Lower leg skin (tissue), 3 donors: Measurements from ENCODE around the gene MGAM2.

Experiments
- POLR2A ChIP-seq, 2 donors: fragments of 450-650 bp; IDR thresholded peaks; one replicate each; pipeline ENCODE4 v1.6.1; 2016 to 2017; ENCODE audit warnings: antibody characterized with exemption in 2 of 2, mild to moderate bottlenecking in 1 of 2, moderate library complexity in 1 of 2
- TF ChIP-seq, protein P1 (sequence below), 3 donors: fragments of 450-650 bp; IDR thresholded peaks; one replicate each; pipeline ENCODE4 v1.5.1; 2016; ENCODE audit warnings: antibody characterized with exemption in 3 of 3, mild to moderate bottlenecking in 3 of 3, moderate library complexity in 2 of 3

GRCh38 chr7:142200206-142200605, 88.7 kb downstream of the MGAM2 start:
- TF ChIP-seq, protein P1, sequence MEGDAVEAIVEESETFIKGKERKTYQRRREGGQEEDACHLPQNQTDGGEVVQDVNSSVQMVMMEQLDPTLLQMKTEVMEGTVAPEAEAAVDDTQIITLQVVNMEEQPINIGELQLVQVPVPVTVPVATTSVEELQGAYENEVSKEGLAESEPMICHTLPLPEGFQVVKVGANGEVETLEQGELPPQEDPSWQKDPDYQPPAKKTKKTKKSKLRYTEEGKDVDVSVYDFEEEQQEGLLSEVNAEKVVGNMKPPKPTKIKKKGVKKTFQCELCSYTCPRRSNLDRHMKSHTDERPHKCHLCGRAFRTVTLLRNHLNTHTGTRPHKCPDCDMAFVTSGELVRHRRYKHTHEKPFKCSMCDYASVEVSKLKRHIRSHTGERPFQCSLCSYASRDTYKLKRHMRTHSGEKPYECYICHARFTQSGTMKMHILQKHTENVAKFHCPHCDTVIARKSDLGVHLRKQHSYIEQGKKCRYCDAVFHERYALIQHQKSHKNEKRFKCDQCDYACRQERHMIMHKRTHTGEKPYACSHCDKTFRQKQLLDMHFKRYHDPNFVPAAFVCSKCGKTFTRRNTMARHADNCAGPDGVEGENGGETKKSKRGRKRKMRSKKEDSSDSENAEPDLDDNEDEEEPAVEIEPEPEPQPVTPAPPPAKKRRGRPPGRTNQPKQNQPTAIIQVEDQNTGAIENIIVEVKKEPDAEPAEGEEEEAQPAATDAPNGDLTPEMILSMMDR (IDR thresholded peaks at IDR 0.05): no peak
- no peak for TF ChIP-seq POLR2A (IDR thresholded peaks at IDR 0.05)
